ENCODE measurements around the gene MEX3D. TPM values are rescaled to one million over a fixed set of nuclear protein-coding genes. Genes with fewer than 3 reads are reported as not detected.

Gene MEX3D
- total and polyA plus RNA-seq, 12 donors: 1.8 to 9.4 (median 7.6) TPM

GRCh38 chr19:1524972-1525325, 43.2 kb downstream of the MEX3D start:
- H3K4me1 ChIP-seq: peaks cover 0 to 11% (median 4%) of the 10 kb centered on the region in 9 donors
- no peak overlapping the region for H3K27ac ChIP-seq
- no peak for ATAC-seq
- DNase-seq: no peak
- peaks cover 26 to 66% (median 58%) of the 10 kb centered on the region in 7 donors for H3K27me3 ChIP-seq
- no peak for TF ChIP-seq CTCF (IDR thresholded peaks at IDR 0.05)
- H3K9me3 ChIP-seq: no peaks in the 10 kb centered on the region
- intact Hi-C loops (cut with DNase I): loop anchor here in 1 of 10 donors (10.0 kb wide), 1 partner anchor 210 kb away; no protein-coding TSS in a partner anchor
- no peak overlapping the region for H3K4me3 ChIP-seq
- WGBS, 2 donors: 64 to 70% methylated on average over 17 of the region's 17 CpGs
- H3K36me3 ChIP-seq: no peaks in the 10 kb centered on the region

- ATAC-seq: no peak
- no peaks in the 10 kb centered on the region for H3K9me3 ChIP-seq
- peak overlapping the region in 4 of 10 donors; percentile 5 to 26 (median 10) for H3K4me3 ChIP-seq
- no peak for TF ChIP-seq CTCF (IDR thresholded peaks at IDR 0.05)
- DNase-seq: no peak
- no peaks in the 10 kb centered on the region for H3K36me3 ChIP-seq
- no peak overlapping the region for H3K27ac ChIP-seq
- intact Hi-C loops (cut with DNase I): loop anchor here in 1 of 10 donors (10.0 kb wide), 1 partner anchor 210 kb away; no protein-coding TSS in a partner anchor
- 12 to 13% methylated on average over 31 to 49 of the region's 49 CpGs for WGBS, 2 donors
- H3K4me1 ChIP-seq: peaks cover 0 to 11% (median 4%) of the 10 kb centered on the region in 9 donors
- H3K27me3 ChIP-seq: peaks cover 26 to 62% (median 57%) of the 10 kb centered on the region in 7 donors
Observed at GRCh38 chr19:1524287-1524971, 43.7 kb downstream of the MEX3D start.

GRCh38 chr19:1523412-1524286, 44.5 kb downstream of the MEX3D start, which contains the start of gene PLK5:
Gene PLK5, plus strand, starts transcription at chr19:1524077. Its CDS starts 2,920 bp downstream, at chr19:1526997.
- no peak for DNase-seq
- H3K27ac ChIP-seq: no peak within 1 kb of the TSS
- peak within 1 kb of the TSS in 5 of 10 donors; percentile 5 to 26 (median 13) for H3K4me3 ChIP-seq
- peaks cover 26 to 58% (median 53%) of the 10 kb centered on the region in 7 donors for H3K27me3 ChIP-seq
- no peak for ATAC-seq
- H3K36me3 ChIP-seq: no peaks in the 10 kb centered on the region
- peak in 2 of 9 donors; percentile 19 to 36 for TF ChIP-seq CTCF (IDR thresholded peaks at IDR 0.05)
- no peaks in the 10 kb centered on the region for H3K9me3 ChIP-seq
- WGBS, 2 donors: 9 to 13% methylated on average over 59 to 85 of the region's 92 CpGs
- H3K4me1 ChIP-seq: peaks cover 0 to 11% (median 4%) of the 10 kb centered on the region in 9 donors
- intact Hi-C loops (cut with DNase I): loop anchor here in 1 of 10 donors (10.0 kb wide), 1 partner anchor 209 kb away; no protein-coding TSS in a partner anchor

- no peaks in the 10 kb centered on the region for H3K9me3 ChIP-seq
- WGBS, 2 donors: 80 to 81% methylated on average over 18 of the region's 18 CpGs
- no peak overlapping the region for H3K4me3 ChIP-seq
- DNase-seq (no peak), ATAC-seq (no peak)
- intact Hi-C loops (cut with DNase I): loop anchor here in 1 of 10 donors (10.0 kb wide), 1 partner anchor 208 kb away; no protein-coding TSS in a partner anchor
- H3K36me3 ChIP-seq: no peaks in the 10 kb centered on the region
- no peak overlapping the region for H3K27ac ChIP-seq
- H3K4me1 ChIP-seq: peaks cover 0 to 11% (median 4%) of the 10 kb centered on the region in 9 donors
- H3K27me3 ChIP-seq: peaks cover 26 to 54% (median 52%) of the 10 kb centered on the region in 7 donors
- TF ChIP-seq CTCF (IDR thresholded peaks at IDR 0.05): no peak
Observed at GRCh38 chr19:1522838-1523237, 45.3 kb downstream of the MEX3D start.

Data from heart right ventricle (tissue), 16 donors.